Vagina (tissue), 2 donors: Measurements from ENCODE around the gene DRG2.

ENCODE experiments used
- CTCF ChIP-seq, 3 experiments: fragments of 450-650 bp in 2 of 3; fragments of 200-600 bp in 1 of 3; sonication (generic) in 1 of 3; IDR thresholded peaks; one replicate each; pipeline ENCODE4 v1.5.1; 2017 to 2019; ENCODE audit warnings: antibody characterized with exemption in 3 of 3, mild to moderate bottlenecking in 2 of 3, moderate library complexity in 2 of 3
- POLR2A ChIP-seq, 2 donors: fragments of 450-650 bp; IDR thresholded peaks; one replicate each; pipeline ENCODE4 v1.6.1; 2017; ENCODE audit warnings: antibody characterized with exemption in 2 of 2, mild to moderate bottlenecking in 2 of 2, moderate library complexity in 2 of 2
- POLR2AphosphoS5 ChIP-seq, 2 donors: sonication (generic); formaldehyde crosslinking; IDR thresholded peaks; one replicate each; pipeline ENCODE4 v1.9.0; 2017; ENCODE audit warnings: antibody characterized with exemption in 2 of 2, mild to moderate bottlenecking in 2 of 2, low read depth in 1 of 2; ENCODE audit not compliant: insufficient read depth in 1 of 2

- TF ChIP-seq CTCF (IDR thresholded peaks at IDR 0.05) = no peak
- TF ChIP-seq POLR2A (IDR thresholded peaks at IDR 0.05) = no peak
- TF ChIP-seq POLR2AphosphoS5 (IDR thresholded peaks at IDR 0.05; ENCODE audit: insufficient read depth in 1 of 2, low read depth in 1 of 2) = no peak
Measured at GRCh38 chr17:18119938-18120337, 32.2 kb downstream of the DRG2 start.
